Chondrocyte (in vitro differentiated cells): ENCODE results near the gene FBRSL1. TPM values are rescaled to one million over a fixed set of nuclear protein-coding genes. Genes with fewer than 3 reads are reported as not detected.

Experiments used
- DNase-seq: peaks from one replicate; pipeline ENCODE4 v3.0.0; 2021; ENCODE audit warnings: mixed read lengths, low spot score
- H3K27ac Mint-ChIP-seq: one replicate; pipeline ENCODE4 v1.8.0; 2021; ENCODE audit warnings: mild to moderate bottlenecking, moderate library complexity, mixed read lengths; ENCODE audit not compliant: unreplicated experiment
- H3K27me3 Mint-ChIP-seq: 2 replicates; pipeline ENCODE4 v1.8.0; 2021; ENCODE audit warnings: low read depth, mixed read lengths
- H3K36me3 Mint-ChIP-seq: 2 replicates; pipeline ENCODE4 v1.8.0; 2021; ENCODE audit warnings: low read depth, mixed read lengths
- H3K4me1 Mint-ChIP-seq: 2 replicates; pipeline ENCODE4 v1.8.0; 2021; ENCODE audit warnings: low read depth, mild to moderate bottlenecking, mixed read lengths
- H3K4me3 Mint-ChIP-seq: one replicate; pipeline ENCODE4 v1.8.0; 2021; ENCODE audit warnings: mild to moderate bottlenecking, moderate library complexity, mixed read lengths; ENCODE audit not compliant: unreplicated experiment
- H3K9me3 Mint-ChIP-seq: 2 replicates; pipeline ENCODE4 v1.8.0; 2021; ENCODE audit warnings: low read depth, mixed read lengths
- total RNA-seq: library from RNA; stranded (reverse); gene quantifications from 3 replicates; pipeline ENCODE4 v1.2.1, GENCODE V29; 2021
- TF ChIP-seq, protein P1 (sequence below): fragments of 200-600 bp; sonication (generic); IDR thresholded peaks from 2 replicates; pipeline ENCODE4 v1.5.0; 2021; ENCODE audit warnings: antibody characterized with exemption, mild to moderate bottlenecking, moderate library complexity

The FBRSL1 gene
- total RNA-seq, 1 donor from 2014 or later, result 41.1 TPM

DNA sequence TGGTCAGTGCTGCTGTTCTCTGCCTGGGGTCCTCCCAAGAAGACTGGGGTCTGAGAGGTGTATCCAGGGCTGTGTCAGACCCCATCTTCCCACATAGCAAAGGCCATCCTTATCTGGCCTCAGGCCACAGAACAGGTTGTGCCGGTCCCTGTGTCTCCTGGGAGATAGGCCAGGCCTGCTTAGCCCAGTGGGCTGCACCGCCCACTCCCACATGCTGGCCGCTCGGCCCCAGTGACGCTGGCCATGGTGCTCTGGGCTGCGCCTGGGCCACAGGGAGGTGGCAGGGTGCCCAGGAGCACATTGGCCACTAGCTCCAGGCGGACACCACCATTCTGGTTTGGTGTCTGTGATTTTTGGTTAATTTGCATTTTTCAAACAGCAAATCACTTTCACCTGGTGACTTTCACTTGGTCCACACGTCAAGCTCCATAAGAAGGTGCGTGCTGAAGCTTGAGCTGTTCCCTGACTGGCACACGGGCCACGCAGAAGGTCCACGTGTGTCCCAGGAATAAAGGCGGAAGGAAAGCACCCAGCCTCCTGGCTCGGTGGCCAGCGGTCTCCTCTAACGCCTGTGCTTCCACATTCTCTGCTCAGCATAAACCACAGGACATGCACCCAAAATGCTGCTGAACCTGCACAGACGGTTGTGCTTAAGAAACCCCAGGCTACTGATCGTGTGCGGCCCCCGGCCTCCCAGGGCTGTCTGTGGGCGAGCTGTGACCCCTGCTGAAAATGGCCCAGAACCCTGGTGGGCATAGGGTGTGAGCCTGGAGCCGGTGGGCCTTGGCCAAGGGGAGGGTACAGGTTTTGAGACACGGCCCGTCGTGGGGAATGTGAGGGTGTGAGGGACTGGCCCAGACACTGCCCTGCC is 4.6 kb downstream of the FBRSL1 start:
- H3K27me3 Mint-ChIP-seq, result no peaks in the 10 kb centered on the region
- H3K4me3 Mint-ChIP-seq, result no peak overlapping the region
- TF ChIP-seq, protein P1, sequence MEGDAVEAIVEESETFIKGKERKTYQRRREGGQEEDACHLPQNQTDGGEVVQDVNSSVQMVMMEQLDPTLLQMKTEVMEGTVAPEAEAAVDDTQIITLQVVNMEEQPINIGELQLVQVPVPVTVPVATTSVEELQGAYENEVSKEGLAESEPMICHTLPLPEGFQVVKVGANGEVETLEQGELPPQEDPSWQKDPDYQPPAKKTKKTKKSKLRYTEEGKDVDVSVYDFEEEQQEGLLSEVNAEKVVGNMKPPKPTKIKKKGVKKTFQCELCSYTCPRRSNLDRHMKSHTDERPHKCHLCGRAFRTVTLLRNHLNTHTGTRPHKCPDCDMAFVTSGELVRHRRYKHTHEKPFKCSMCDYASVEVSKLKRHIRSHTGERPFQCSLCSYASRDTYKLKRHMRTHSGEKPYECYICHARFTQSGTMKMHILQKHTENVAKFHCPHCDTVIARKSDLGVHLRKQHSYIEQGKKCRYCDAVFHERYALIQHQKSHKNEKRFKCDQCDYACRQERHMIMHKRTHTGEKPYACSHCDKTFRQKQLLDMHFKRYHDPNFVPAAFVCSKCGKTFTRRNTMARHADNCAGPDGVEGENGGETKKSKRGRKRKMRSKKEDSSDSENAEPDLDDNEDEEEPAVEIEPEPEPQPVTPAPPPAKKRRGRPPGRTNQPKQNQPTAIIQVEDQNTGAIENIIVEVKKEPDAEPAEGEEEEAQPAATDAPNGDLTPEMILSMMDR, result no peak
- DNase-seq, result no peak
- H3K9me3 Mint-ChIP-seq, result no peaks in the 10 kb centered on the region
- no peak overlapping the region for H3K27ac Mint-ChIP-seq
- no peaks in the 10 kb centered on the region for H3K36me3 Mint-ChIP-seq
- peaks cover 33% of the 10 kb centered on the region for H3K4me1 Mint-ChIP-seq

DNA sequence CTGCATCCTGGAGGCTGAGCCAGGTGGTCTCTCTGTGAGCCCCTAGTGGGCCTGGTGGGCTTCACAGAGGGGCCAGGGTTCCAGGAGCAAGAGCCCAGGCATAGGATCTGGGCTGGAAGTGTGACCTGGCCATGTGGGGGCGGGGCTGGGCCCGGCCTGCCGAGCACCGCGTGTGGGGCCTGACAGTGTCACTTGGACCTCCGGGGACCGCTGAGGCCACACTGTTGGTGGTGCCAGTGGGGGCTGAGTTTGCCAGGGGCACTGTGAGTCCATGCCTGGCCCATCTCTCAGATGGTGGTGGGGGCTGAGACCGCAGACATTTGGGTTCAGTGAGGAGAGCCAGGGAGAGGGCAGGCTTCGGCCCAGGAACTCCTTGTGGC is 5.2 kb downstream of the FBRSL1 start:
- no peak overlapping the region for H3K4me3 Mint-ChIP-seq
- no peaks in the 10 kb centered on the region for H3K9me3 Mint-ChIP-seq

DNA sequence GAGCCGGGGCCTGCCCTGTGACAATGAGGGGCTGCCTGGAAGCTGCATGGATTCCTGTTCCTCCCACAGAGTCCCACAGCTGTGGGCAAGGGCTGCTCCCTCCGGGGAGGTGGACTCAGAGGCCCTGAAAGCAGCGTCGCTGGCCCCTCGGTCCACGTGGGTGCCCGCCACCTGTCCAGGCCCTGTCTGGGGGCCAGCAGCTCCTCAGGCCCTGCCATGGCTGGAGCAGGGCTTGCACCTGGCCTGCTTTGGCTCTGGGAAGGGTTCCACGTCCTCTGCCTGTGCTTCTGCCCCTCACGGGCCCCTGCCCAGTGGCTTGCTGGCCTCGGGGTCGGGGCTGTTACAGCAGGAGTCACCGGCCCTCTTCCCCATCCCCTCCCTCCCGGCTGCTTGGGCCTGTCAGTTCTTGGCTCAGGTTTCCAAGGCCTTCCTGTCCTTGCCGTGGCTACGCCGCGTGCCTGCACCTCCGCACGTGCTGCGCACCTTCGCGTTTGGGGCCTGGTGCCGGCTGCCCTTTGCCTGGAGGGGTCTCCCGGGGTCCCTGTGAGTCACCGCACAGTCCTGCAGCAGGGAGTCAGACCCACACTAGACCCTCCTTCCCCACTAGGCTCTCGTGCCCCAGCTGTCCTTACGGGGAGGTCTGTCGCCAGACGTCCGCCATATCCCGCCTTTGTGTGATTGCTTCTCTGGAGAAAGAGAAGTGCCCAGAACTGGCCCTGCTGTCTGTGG is 5.8 kb downstream of the FBRSL1 start:
- DNase-seq, result no peak
- Mint-ChIP-seq H3K4me3 (no peak overlapping the region), H3K27ac (no peak overlapping the region), H3K9me3 (no peaks in the 10 kb centered on the region), H3K4me1 (peaks cover 36% of the 10 kb centered on the region), H3K27me3 (no peaks in the 10 kb centered on the region), H3K36me3 (no peaks in the 10 kb centered on the region)
- TF ChIP-seq, protein P1, result no peak

More for the DNA sequence above, 5.2 kb downstream of the FBRSL1 start:
- no peak overlapping the region for H3K27ac Mint-ChIP-seq
- H3K36me3 Mint-ChIP-seq, result no peaks in the 10 kb centered on the region
- peaks cover 33% of the 10 kb centered on the region for H3K4me1 Mint-ChIP-seq
- TF ChIP-seq, protein P1, result no peak
- H3K27me3 Mint-ChIP-seq, result no peaks in the 10 kb centered on the region
- DNase-seq, result no peak

DNA sequence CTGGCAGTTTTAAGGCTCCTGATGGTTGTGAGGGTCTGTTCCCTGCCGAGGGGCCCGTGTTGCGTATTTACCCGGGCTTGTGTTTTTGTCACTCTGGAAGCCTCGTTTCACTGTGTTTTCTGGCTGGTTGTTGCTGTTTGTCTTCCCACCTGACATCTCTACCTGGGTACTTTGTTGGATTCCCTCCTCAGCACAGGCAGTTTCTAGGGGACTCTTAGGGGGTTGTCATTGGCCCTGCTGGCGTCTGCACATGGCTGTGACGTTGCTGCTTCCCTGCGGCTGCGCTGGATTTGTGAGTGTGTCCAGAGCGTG is 6.4 kb downstream of the FBRSL1 start:
- Mint-ChIP-seq H3K4me1 (peaks cover 31% of the 10 kb centered on the region), H3K36me3 (no peaks in the 10 kb centered on the region), H3K9me3 (no peaks in the 10 kb centered on the region), H3K27ac (no peak overlapping the region), H3K27me3 (no peaks in the 10 kb centered on the region), H3K4me3 (no peak overlapping the region)
- no peak for DNase-seq
- TF ChIP-seq, protein P1, result no peak

DNA sequence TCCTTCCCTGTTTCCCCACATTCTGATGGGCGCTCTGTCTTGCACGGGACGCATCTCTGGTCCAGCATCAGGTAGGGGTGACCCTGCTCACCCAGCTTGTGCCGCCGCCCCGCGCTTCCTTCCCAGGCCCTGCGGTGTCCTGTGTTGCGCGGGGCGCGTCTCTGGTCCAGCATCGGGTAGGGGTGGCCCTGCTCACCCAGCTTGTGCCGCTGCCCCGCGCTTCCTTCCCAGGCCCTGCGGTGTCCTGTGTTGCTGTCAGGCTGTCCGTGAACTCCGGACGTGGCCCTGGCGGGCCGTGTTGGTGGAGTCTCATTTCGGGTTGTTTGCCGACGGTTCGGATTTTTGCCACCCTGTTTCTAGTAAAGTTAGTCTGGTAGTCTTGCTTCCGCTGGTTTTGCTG is 6.8 kb downstream of the FBRSL1 start:
- H3K4me1 Mint-ChIP-seq, result peaks cover 27% of the 10 kb centered on the region
- no peak overlapping the region for H3K4me3 Mint-ChIP-seq
- no peaks in the 10 kb centered on the region for H3K9me3 Mint-ChIP-seq
- no peaks in the 10 kb centered on the region for H3K36me3 Mint-ChIP-seq
- TF ChIP-seq, protein P1, result no peak
- DNase-seq, result no peak
- no peaks in the 10 kb centered on the region for H3K27me3 Mint-ChIP-seq
- H3K27ac Mint-ChIP-seq, result no peak overlapping the region
